ENCODE data around the gene ANGPTL1.

ANGPTL1 gene

DNA sequence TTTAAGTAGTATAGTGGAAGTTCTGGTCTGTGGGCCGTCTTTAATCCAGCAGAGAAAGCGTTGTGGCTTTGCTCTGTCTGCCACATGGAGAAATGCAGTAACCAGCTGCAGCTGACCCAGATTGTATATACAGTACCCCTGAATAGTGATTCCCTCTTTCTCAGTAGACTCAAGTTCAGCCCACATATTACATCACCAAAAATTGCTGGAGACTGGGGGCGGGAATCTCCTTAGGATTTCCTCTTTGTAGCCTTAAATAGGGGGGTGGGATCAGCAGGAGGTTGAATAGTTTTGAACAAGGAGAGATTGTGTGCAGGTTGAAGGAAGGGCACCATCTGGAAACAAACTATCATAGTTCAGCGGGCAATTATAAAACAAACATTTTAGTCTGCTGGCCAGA lies at the start of gene ANGPTL1:
Gene ANGPTL1, minus strand, starts transcription at position 134 of the 400 bp plus-strand sequence. CDS start 5,301 bp downstream, outside the sequence.
- no peak for DNase-seq (ENCODE audit: low spot score)

DNA sequence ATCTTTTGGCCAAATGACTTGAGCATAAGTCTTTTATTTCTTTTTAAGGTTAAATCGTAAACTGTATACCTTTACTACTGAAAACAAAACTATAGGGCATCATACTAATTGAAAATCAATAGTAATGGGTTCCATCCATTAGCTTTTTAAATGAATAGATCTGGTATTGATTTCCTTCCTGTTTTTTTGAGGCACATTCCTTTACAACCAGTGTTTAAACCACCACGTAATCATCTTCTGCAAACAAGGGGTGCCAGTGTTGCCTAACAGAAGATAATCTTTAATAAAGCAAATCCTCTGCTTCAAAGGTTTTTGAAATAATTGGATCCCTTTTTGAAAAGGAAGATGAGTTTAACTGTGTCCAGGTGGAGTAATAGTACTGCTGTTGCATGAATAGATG lies 48.7 kb upstream of the ANGPTL1 start:
- DNase-seq (ENCODE audit: low spot score) = no peak

- DNase-seq (ENCODE audit: low spot score) = no peak
Measured at GRCh38 chr1:178918955-178919354, 48.1 kb upstream of the ANGPTL1 start.

DNA sequence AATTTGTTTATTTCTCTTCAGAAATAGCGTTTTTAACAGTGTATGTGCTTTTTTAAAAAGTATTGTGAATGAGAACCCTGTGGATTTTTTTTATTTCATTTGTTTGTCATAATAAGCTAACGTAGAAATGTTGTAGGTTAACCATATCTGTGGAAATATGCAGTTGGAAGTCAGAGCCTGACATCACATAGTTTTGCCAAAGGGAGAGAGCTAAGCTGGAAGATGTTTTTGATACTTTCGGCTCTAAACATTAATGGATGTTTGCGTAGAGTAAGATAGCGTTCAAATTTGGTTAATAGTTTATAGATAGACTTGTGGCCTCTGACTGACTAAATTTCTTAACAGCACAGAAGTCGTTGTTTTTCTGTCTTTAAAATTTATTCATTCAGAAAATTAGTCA lies 47.4 kb upstream of the ANGPTL1 start:
- DNase-seq (ENCODE audit: low spot score) = no peak

DNA sequence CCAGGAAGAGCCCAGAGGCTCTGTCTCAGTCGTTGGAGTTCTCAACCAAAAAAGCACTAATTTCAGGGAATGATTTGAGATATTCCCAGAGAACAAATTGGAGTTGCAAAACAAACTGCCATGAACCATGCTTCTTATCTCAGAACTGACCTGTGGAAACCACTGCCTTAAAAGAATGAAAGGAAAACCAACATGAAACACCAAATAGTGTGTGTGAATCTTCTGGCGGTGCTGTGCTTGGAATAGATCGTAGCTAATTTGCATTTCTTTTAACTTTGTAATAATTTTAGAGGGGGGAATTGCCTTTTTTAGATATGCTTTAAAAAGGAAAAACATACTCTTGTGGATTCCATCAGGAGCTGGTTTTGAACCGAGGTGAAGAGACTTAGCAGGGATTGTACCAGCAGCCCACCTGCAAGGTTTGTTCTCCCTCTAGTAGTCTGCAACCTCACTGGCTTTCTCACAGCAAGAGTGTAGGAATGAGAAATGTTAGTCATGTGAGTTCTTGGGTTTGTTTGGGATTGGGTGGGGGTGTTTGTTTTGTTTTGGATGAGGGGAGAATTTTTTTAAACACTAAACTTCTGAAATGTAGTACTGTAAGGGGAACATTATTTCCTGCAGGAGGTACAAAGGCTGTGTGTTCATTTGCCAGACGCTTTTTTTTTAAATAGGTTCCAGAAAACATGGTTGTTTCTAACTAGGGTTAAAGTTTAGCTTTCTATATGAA lies 45.7 kb upstream of the ANGPTL1 start:
- DNase-seq (ENCODE audit: low spot score) = no peak

DNA sequence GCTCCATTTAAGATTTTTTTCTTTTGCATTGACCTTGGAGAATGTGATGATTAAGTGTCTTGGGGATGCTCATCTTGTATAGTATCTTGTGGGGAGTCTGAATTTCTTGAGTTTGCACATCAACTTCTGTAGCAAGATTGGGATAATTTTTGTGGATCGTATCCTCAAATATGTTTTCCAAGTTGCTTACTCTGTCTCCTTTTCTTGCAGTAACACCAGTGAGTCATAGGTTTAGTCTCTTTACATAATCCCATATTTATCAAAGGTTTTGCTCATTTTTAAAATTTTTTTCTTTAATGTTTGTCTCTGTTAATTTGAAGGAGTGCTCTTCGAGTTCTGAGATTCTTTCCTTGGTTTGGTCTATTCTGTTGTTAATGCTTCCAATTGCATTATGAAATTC lies 41.7 kb upstream of the ANGPTL1 start:
- no peak for DNase-seq (ENCODE audit: low spot score)

DNA sequence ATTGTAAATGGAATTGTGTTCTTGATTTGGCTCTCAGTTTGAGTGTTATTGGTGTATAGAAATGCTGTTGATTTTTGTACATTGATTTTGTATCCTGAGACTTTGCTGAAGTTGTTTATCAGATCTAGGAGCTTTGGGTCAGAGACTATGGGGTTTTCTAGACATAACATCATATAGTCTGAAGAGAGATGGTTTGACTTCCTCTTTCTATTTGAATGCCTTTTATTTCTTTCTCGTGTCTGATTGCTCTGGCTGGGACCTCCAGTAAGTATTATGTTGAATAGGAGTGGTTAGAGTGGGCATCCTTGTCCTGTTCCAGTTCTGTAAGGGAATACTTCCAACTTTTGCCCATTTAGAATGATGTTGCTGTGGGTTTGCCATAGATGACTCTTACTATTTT lies 39.1 kb upstream of the ANGPTL1 start:
- no peak for DNase-seq (ENCODE audit: low spot score)

DNA sequence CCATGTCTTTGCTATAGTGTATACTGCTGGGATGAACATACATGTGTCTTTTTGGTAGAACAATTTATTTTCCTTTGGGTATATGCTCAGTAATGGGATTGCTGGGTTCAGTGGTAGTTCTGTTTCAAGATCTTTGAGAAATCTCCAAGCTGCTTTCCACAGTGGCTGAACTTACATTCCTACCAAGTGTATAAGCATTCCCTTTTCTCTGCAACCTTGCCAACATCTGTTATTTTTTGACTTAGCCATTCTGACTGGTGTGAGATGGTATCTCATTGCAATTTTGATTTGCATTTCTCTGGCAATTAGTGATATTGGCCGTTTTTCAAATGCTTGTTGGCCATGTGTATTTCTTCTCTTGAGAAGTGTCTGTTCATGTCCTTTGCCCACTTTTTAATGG lies 37.5 kb upstream of the ANGPTL1 start:
- no peak for DNase-seq (ENCODE audit: low spot score)

- no peak for DNase-seq (ENCODE audit: low spot score)
Measured at GRCh38 chr1:178901482-178902125, 30.7 kb upstream of the ANGPTL1 start.

- no peak for DNase-seq (ENCODE audit: low spot score)
Measured at GRCh38 chr1:178899402-178899801, 28.5 kb upstream of the ANGPTL1 start.

- DNase-seq (ENCODE audit: low spot score) = no peak
Measured at GRCh38 chr1:178898401-178898800, 27.5 kb upstream of the ANGPTL1 start.

DNA sequence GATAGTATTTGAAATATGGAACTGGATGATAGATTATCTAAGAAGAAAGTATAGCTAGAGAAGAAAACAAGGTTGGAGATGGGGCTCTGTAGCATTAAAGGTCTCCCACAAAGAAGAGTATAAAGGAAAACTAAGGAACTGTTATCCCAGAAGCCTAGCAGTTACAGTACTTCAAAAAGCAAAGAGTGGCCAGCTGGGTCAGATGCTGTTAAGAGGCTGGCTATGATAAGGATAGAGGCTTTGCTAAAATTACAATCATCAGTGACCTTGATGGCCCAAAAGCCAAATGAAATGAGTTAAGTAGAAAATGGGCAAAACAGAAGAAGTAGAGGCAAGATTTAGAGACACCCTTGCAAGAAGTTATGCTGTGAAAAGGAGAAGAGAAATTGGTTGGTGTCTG lies 25.1 kb upstream of the ANGPTL1 start:
- no peak for DNase-seq (ENCODE audit: low spot score)

GRCh38 chr1:178886551-178886950 lies 15.7 kb upstream of the ANGPTL1 start:
- no peak for DNase-seq (ENCODE audit: low spot score)

- no peak for DNase-seq (ENCODE audit: low spot score)
Measured at GRCh38 chr1:178885869-178886268, 15.0 kb upstream of the ANGPTL1 start.

- DNase-seq (ENCODE audit: low spot score) = no peak
Measured at GRCh38 chr1:178881950-178882349, 11.1 kb upstream of the ANGPTL1 start.

DNA sequence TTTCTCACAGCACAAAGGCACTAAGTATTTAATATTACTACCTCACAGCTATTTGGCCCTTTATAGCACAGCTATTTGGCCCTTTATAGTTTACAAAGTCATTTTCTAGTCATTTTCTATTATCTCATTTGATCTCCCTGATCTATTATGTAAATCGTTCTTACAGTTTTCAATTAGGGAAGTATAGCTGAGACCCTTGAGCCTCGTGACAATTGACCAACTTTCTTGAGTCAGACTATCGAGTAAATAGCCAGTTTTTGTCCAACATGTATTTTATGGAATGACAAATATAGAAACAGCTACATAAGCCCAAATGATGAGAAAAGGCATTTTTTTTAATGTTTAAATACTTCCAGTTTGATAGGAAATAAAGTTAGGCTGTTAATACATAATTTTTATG lies 7.0 kb upstream of the ANGPTL1 start:
- no peak for DNase-seq (ENCODE audit: low spot score)

DNA sequence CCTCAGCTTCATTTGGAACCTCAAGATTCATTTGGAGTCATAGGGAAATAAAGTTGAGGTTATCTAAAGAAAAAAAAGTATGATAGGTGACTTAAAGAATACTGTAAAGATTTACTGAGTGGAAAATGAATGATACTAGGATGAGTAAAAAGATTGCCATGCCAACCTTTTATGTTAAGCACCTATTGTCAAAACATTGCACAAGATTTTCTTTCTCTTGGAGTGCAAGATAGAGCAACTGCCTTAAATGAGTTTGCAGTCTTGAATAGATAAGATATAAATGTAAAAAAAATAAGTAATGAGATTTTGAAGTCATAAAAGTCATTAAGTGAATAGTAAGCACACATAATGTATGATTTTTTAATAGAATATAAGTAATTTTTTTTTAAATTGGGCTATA lies 5.1 kb upstream of the ANGPTL1 start:
- no peak for DNase-seq (ENCODE audit: low spot score)

- DNase-seq (ENCODE audit: low spot score) = no peak
Measured at GRCh38 chr1:178874966-178875365, 4.1 kb upstream of the ANGPTL1 start.

GRCh38 chr1:178871551-178872320 lies 859 bp upstream of the ANGPTL1 start:
- DNase-seq (ENCODE audit: low spot score) = no peak

- no peak for DNase-seq (ENCODE audit: low spot score)
Measured at GRCh38 chr1:178870221-178870620, 656 bp downstream of the ANGPTL1 start.

GRCh38 chr1:178869119-178869697 lies 1.7 kb downstream of the ANGPTL1 start:
- no peak for DNase-seq (ENCODE audit: low spot score)

GRCh38 chr1:178868706-178869105 lies 2.2 kb downstream of the ANGPTL1 start:
- no peak for DNase-seq (ENCODE audit: low spot score)

GRCh38 chr1:178867670-178868069 lies 3.2 kb downstream of the ANGPTL1 start:
- no peak for DNase-seq (ENCODE audit: low spot score)

All from CD4-positive, alpha-beta T cell treated with Interleukin-2 at 100 ng/mL for 4 hours (primary cell).